ENCODE results near the gene SRC. TPM values are rescaled to one million over a fixed set of nuclear protein-coding genes. Genes with fewer than 3 reads are reported as not detected.

SRC gene
- total RNA-seq, 4 donors from 2014 or later: 27.5 to 52.2 (median 42.3) TPM

GRCh38 chr20:37363221-37364012 is 17.5 kb downstream of the SRC start:
- no peak for DNase-seq (ENCODE audit: extremely low spot score)
- intact Hi-C loops (cut with DNase I): no loop called here
- no peaks in the 10 kb centered on the region for H3K9me3 ChIP-seq
- H3K27me3 ChIP-seq: no peaks in the 10 kb centered on the region
- 84% methylated on average over 14 of the region's 24 CpGs for WGBS
- H3K36me3 ChIP-seq: peaks cover 0 to 25% (median 13%) of the 10 kb centered on the region in 4 donors
- peaks cover 0 to 40% (median 25%) of the 10 kb centered on the region in 4 donors for H3K4me1 ChIP-seq
- no peak overlapping the region for H3K4me3 ChIP-seq
- TF ChIP-seq, protein P1, sequence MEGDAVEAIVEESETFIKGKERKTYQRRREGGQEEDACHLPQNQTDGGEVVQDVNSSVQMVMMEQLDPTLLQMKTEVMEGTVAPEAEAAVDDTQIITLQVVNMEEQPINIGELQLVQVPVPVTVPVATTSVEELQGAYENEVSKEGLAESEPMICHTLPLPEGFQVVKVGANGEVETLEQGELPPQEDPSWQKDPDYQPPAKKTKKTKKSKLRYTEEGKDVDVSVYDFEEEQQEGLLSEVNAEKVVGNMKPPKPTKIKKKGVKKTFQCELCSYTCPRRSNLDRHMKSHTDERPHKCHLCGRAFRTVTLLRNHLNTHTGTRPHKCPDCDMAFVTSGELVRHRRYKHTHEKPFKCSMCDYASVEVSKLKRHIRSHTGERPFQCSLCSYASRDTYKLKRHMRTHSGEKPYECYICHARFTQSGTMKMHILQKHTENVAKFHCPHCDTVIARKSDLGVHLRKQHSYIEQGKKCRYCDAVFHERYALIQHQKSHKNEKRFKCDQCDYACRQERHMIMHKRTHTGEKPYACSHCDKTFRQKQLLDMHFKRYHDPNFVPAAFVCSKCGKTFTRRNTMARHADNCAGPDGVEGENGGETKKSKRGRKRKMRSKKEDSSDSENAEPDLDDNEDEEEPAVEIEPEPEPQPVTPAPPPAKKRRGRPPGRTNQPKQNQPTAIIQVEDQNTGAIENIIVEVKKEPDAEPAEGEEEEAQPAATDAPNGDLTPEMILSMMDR (IDR thresholded peaks at IDR 0.05): no peak
- no peak for TF ChIP-seq EP300 (IDR thresholded peaks at IDR 0.05)
- TF ChIP-seq POLR2A (IDR thresholded peaks at IDR 0.05; ENCODE audit: low read depth): no peak
- no peak for TF ChIP-seq POLR2AphosphoS5 (IDR thresholded peaks at IDR 0.05)
- H3K27ac ChIP-seq (replicated peaks in 1 of 4): no peak overlapping the region

DNA sequence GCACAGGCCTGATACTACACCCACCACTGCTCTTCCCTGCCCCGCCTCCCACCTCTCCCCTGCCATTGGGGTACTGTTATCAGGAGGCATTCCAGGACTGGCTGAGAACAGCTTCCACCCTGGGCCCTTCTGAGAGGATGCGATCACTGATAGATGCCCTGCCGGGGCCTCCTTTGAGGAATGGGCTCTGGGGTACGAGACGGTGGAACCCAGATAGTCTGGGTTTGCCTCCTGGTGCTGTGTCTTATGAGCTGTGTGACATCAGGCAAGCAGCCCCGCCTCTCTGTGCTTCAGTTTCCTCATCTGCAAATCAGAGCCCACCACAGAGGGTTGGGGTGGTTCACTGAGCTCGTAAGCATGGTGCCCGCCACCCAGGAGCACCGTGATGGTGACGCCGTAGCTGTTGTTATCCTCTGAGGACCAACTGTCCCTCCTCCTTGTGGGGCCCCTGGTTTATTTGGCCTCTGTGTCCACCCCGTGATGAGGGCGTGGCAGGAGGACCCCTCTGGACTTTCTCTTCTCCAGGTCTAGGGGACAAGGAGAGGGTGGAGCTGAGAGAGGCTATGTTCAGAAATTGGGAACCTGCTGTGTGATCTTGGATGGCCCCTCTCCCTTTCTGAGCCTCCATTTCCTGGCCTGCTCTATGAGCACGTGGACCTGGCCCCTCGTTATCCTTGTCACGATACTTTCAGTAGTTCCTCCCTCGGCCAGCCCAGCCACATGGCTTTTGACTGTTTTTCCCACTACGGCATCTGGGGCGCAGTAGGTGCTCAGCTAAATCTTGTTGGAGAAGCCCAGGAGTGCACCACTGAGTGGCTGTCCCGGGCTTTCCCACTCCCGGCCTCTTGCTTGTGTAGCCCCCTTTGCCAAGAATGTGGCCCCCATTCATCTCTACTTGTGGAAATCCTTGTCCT is 18.3 kb downstream of the SRC start:
- no peaks in the 10 kb centered on the region for H3K9me3 ChIP-seq
- 90% methylated on average over 14 of the region's 21 CpGs for WGBS
- peaks cover 0 to 25% (median 13%) of the 10 kb centered on the region in 4 donors for H3K36me3 ChIP-seq
- H3K27ac ChIP-seq (replicated peaks in 1 of 4): no peak overlapping the region
- DNase-seq (ENCODE audit: extremely low spot score): no peak
- H3K27me3 ChIP-seq: no peaks in the 10 kb centered on the region
- H3K4me3 ChIP-seq: no peak overlapping the region
- no peak for TF ChIP-seq POLR2AphosphoS5 (IDR thresholded peaks at IDR 0.05)
- TF ChIP-seq, protein P1 (IDR thresholded peaks at IDR 0.05): no peak
- intact Hi-C loops (cut with DNase I): no loop called here
- H3K4me1 ChIP-seq: peaks cover 0 to 32% (median 17%) of the 10 kb centered on the region in 4 donors

DNA sequence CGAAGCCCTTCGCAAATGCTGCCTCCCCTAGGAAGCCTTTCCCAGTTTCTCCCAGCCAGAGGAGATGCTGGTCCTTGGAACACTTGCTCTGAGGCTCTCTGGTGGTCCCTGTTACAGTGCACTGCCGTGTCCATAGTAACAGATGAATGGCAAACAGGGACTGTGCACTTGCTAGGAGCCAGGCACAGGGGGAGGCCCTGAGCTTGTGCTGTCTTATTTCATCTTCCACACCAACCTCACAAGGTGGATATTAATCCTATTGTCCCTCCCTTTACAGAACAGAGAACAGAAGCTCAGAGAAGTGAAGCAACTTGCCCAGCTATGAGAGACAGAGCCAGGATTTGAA is 19.0 kb downstream of the SRC start:
- no peak for DNase-seq (ENCODE audit: extremely low spot score)
- TF ChIP-seq, protein P1 (IDR thresholded peaks at IDR 0.05): no peak
- TF ChIP-seq POLR2AphosphoS5 (IDR thresholded peaks at IDR 0.05) (no peak), POLR2A (IDR thresholded peaks at IDR 0.05; ENCODE audit: low read depth) (no peak), EP300 (IDR thresholded peaks at IDR 0.05) (no peak)

GRCh38 chr20:37365760-37366638 is 20.1 kb downstream of the SRC start:
- no peak for DNase-seq (ENCODE audit: extremely low spot score)
- H3K27me3 ChIP-seq: no peaks in the 10 kb centered on the region
- peaks cover 0 to 25% (median 13%) of the 10 kb centered on the region in 4 donors for H3K36me3 ChIP-seq
- H3K9me3 ChIP-seq: no peaks in the 10 kb centered on the region
- no peak overlapping the region for H3K4me3 ChIP-seq
- TF ChIP-seq, protein P1 (IDR thresholded peaks at IDR 0.05): no peak
- TF ChIP-seq POLR2AphosphoS5 (IDR thresholded peaks at IDR 0.05) (no peak), POLR2A (IDR thresholded peaks at IDR 0.05; ENCODE audit: low read depth) (no peak), EP300 (IDR thresholded peaks at IDR 0.05) (no peak)
- no peak overlapping the region for H3K27ac ChIP-seq (replicated peaks in 1 of 4)
- H3K4me1 ChIP-seq: peaks cover 0 to 26% (median 11%) of the 10 kb centered on the region in 4 donors
- WGBS: 88% methylated on average over 6 of the region's 6 CpGs
- intact Hi-C loops (cut with DNase I): no loop called here

More for the DNA sequence above, 19.0 kb downstream of the SRC start:
- Histone ChIP-seq H3K9me3 (no peaks in the 10 kb centered on the region), H3K27ac (replicated peaks in 1 of 4) (no peak overlapping the region), H3K36me3 (peaks cover 0 to 25% (median 13%) of the 10 kb centered on the region in 4 donors), H3K4me1 (peaks cover 0 to 28% (median 12%) of the 10 kb centered on the region in 4 donors), H3K27me3 (no peaks in the 10 kb centered on the region), H3K4me3 (no peak overlapping the region)
- intact Hi-C loops (cut with DNase I): no loop called here
- 86% methylated on average over 3 of the region's 3 CpGs for WGBS

Measured in esophagus muscularis mucosa (tissue), 4 donors.